VCaP (cell line): ENCODE data around the gene PRLR.

Experiments used
- H3K27ac ChIP-seq: fragments of 450-650 bp; 2 replicates; pipeline ENCODE4 v1.5.1; 2017
- TF ChIP-seq, protein P1 (sequence below): fragments of 450-650 bp; conservative IDR thresholded peaks from 2 replicates; pipeline ENCODE4 v1.5.1; 2017; ENCODE audit warnings: mild to moderate bottlenecking, moderate library complexity

Gene PRLR

DNA sequence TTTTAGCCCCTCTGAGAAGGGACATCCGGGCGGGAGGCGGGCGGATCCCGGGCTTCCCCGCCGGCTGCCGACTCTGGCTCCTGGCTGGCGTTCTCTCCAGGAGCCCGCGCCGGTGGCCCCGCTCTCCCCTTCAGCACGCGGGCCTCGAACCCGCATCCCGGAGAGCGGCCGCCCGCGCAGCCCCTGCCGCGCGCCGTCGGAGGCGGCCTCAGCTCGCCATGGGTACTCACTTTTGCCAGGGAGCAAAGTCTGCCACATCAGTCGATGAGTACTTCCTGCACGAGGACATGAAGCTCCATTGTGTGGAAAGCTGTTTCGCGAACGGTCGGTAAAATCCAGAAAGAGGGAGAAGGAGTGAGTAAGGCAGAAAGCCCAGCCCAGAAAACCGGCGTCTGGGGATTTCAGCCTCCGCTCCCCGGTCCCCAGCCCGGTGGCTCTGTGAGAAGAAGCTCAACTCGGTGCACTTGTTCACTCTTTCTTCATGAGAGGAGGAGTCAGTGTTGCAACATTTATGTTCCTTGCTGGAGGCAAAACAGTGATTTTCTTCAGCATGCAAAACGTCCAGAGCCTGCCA, at the start of gene PRLR:
PRLR (minus strand) TSS at position 450 of the 574 bp plus-strand sequence. CDS start 140,867 bp downstream, outside the sequence.
- TF ChIP-seq, protein P1, sequence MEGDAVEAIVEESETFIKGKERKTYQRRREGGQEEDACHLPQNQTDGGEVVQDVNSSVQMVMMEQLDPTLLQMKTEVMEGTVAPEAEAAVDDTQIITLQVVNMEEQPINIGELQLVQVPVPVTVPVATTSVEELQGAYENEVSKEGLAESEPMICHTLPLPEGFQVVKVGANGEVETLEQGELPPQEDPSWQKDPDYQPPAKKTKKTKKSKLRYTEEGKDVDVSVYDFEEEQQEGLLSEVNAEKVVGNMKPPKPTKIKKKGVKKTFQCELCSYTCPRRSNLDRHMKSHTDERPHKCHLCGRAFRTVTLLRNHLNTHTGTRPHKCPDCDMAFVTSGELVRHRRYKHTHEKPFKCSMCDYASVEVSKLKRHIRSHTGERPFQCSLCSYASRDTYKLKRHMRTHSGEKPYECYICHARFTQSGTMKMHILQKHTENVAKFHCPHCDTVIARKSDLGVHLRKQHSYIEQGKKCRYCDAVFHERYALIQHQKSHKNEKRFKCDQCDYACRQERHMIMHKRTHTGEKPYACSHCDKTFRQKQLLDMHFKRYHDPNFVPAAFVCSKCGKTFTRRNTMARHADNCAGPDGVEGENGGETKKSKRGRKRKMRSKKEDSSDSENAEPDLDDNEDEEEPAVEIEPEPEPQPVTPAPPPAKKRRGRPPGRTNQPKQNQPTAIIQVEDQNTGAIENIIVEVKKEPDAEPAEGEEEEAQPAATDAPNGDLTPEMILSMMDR, result no peak
- peak within 1 kb of the TSS; percentile 76 for H3K27ac ChIP-seq

DNA sequence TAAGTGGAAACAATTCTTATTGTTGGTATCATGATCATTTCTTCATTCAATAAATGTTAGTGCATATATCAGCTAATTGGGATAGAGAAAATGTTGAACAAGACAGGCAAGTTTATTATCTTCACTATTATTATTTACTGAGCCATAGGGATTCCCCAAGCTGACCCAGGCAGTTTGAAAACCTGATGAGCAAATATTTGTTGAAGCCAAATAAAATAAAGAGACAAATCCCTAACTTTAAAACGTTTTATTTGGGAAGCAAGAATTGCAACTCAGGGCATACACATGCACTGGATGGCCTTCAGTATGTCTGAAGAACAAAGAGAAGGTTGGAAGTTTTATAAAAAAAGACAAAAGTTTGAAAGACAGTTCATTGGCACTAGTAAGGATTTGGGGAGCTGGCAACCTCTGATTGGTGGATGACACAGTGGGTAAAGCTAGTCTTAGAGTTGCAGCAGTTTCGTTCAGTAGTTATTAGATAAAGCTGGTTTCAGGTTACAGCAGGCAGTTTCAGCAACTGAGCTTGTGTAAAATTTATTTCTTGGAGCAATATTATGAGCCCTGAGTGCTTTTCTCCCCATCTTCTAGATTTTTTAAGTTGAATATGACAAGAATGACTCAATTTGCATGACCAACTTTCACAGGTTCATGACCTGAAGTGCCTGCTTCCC, 44.7 kb upstream of the PRLR start:
- TF ChIP-seq, protein P1, result no peak
- H3K27ac ChIP-seq, result no peak overlapping the region

DNA sequence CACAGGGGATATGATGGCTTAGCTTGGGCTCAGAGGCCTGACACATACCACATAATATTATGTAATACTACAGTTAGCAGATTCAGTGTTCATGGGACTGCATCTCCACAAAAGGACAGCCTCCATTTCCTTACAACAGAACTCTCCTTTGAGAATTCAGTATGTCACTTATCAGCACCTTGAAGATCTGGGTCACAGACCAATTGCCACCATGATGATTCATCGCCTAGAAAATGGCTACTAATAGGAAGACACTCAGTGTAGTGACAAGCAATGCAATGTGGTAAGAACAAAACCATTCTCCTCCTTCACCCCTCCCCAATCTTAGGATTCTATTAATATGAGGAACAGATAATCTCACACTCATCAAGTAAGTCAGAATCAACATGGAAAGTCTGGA, 38.7 kb upstream of the PRLR start:
- no peak overlapping the region for H3K27ac ChIP-seq
- TF ChIP-seq, protein P1, result no peak

DNA sequence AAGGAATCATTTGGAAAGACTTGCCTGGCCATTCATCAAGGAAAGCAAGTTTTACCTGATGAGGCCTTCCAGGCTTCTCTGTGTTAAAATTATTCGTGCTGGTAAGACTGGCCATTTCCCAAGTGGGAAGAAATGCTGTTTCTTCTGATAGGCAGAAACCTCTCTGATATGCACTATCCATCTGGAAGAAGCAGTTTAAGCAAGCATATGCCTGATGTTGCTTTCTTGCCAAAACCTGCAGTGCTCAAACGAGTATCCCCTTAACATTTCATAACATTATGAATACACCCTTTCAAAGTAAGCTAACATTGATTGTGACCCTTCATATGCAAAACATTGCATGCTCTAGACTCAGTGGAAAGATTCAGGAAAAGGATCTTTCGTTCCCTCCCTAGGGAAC, 36.0 kb upstream of the PRLR start:
- no peak overlapping the region for H3K27ac ChIP-seq
- TF ChIP-seq, protein P1, result no peak

DNA sequence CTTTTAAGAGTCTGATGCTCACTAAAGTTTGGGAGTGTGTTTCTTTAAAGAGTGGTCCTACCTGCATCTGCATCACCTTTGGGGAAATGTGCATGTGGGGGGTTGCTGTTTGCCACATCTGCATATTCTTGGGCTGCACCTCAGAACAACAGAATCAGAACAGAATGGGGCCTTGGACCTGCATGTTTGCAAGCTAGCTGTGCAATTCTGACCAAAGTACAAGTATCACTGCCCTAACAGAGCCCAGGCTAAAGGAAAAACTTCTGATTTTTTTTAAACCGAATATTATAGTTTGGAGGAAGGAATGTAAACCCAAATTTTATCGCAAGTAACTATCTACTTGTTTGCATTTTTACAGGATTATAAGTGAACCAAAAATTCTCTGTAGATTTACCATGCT, 34.2 kb upstream of the PRLR start:
- TF ChIP-seq, protein P1, result no peak
- no peak overlapping the region for H3K27ac ChIP-seq

DNA sequence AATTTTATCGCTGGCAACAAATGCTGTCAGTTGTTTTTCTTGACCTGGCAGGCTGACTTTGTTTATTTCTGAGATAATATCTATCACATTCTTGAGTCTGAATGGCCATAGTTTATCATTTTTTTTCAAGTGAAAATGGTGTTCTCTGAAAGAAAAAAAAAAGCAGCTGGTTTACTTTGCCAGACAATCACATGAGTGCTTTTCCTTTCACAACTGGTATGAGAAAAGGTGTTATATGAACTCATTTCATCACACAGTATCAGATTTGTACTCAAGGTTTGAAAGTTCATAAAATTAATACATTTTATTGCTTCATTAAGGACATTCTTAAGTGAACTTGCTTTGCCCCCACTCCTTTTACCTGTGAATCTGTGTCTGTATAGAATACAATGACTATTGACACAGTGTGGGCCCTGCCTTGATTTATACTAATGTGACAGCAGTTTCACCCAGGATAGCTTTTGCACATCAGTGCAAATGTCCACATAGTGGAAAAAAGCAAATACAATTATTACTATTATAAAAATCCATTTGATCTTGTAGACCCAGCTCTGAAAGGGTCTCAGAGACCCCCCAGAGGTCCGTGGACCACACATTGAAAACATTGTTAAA, 33.1 kb upstream of the PRLR start:
- TF ChIP-seq, protein P1, result no peak
- no peak overlapping the region for H3K27ac ChIP-seq

DNA sequence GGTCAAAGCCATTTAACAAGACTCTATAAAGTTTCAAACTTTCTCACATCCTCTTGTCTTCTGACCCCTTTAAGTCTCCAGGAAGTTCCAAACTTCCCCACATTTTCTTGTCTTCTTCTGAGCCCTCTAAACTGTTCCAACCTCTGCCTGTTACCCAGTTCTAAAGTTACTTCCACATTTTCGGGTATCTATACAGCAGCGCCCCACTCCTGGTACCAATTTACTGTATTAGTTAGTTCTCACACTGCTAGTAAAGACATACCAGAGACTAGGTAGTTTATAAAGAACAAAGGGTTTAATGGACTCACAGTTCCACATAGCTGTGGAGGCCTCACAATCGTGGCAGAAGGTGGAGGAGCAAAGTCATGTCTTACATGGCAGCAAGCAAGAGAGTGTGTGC, 23.3 kb upstream of the PRLR start:
- TF ChIP-seq, protein P1, result no peak
- H3K27ac ChIP-seq, result no peak overlapping the region
